Measurements from ENCODE around the gene AIPL1. TPM values are rescaled to one million over a fixed set of nuclear protein-coding genes. Genes with fewer than 3 reads are reported as not detected.
A peak's percentile ranks its signal among the peaks of the same experiment; 100 is the strongest.

AIPL1 gene
- total and polyA plus RNA-seq, 10 of the 15 experiments (the other 5 are each of a cell fraction or from before 2014, with no cell fraction given): not detected

DNA sequence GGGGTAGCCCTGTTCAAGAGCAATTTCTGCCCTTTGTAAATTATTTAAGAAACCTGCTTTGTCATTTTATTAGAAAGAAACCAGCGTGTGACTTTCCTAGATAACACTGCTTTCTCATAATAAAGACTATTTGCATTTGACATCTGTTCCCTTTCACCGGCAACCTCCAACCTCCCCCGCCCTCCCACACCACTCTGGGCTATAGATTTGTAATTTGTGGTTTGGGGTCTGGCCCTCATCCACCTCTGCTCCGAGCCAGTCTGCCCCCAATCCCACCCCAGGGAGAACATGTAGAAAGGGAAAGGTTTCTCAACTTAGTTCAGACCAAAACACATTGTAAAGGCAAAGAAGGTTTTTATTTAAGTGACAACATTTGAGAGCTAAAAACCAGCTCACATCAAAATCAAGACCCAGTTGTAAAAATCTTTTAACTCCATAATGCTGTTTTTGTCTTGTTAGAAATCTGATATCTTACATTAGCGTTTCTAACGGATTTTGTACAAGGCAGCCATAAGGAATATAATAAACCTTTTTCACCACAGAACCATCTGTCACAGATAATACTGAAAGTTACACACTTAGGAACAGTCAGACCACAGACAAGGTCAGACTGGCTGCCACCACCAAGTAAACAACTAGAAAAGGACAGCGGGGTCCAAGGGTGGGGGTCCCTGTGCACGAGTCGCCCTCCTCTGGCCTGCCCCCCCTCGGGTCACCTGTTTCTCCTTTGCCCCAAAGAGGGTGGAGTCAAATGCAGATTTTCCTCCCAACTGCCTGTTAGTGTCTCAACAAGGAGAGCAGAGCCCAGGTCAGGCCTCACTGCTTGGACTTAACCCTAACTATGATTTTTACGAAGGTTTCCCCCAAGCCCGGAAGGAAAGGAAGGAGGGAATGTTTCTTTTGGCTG lies 16.3 kb upstream of the AIPL1 start (continued):
- no peak for TF ChIP-seq CEBPZ (IDR thresholded peaks at IDR 0.05; ENCODE audit: low read depth, low read length)
- TF ChIP-seq BRCA1 (IDR thresholded peaks at IDR 0.05; ENCODE audit: low read depth, low read length): no peak
- TF ChIP-seq, protein P1, sequence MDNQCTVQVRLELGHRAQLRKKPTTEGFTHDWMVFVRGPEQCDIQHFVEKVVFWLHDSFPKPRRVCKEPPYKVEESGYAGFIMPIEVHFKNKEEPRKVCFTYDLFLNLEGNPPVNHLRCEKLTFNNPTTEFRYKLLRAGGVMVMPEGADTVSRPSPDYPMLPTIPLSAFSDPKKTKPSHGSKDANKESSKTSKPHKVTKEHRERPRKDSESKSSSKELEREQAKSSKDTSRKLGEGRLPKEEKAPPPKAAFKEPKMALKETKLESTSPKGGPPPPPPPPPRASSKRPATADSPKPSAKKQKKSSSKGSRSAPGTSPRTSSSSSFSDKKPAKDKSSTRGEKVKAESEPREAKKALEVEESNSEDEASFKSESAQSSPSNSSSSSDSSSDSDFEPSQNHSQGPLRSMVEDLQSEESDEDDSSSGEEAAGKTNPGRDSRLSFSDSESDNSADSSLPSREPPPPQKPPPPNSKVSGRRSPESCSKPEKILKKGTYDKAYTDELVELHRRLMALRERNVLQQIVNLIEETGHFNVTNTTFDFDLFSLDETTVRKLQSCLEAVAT (IDR thresholded peaks at IDR 0.05): no peak
- no peak for TF ChIP-seq ASH2L (IDR thresholded peaks at IDR 0.05; ENCODE audit: borderline replicate concordance, low read depth)
- peak; percentile 33; the same call in 1 of the 2 replicates for TF ChIP-seq NFIC (IDR thresholded peaks at IDR 0.05; ENCODE audit: low read depth, low read length)
- TF ChIP-seq TARDBP (IDR thresholded peaks at IDR 0.05; ENCODE audit: borderline replicate concordance): no peak
- TF ChIP-seq HDAC6 (IDR thresholded peaks at IDR 0.05; ENCODE audit: unreplicated experiment): no peak
- TF ChIP-seq NFXL1 (IDR thresholded peaks at IDR 0.05; ENCODE audit: borderline replicate concordance): no peak
- no peak for TF ChIP-seq POLR2AphosphoS5 (IDR thresholded peaks at IDR 0.05; ENCODE audit: low read length)
- no peak for TF ChIP-seq HDAC2 (IDR thresholded peaks at IDR 0.05)
- no peak for TF ChIP-seq NRF1 (conservative IDR thresholded peaks at IDR 0.05; ENCODE audit: low read depth, low read length)
- TF ChIP-seq GABPA (IDR thresholded peaks at IDR 0.05; ENCODE audit: low read depth): no peak
- no peak for TF ChIP-seq KDM1A (IDR thresholded peaks at IDR 0.05; ENCODE audit: borderline replicate concordance)
- TF ChIP-seq SREBF1 (IDR thresholded peaks at IDR 0.05; ENCODE audit: low read length): no peak
- no peak for TF ChIP-seq MXI1 (IDR thresholded peaks at IDR 0.05; ENCODE audit: low read depth, low read length)
- TF ChIP-seq WRNIP1 (IDR thresholded peaks at IDR 0.05; ENCODE audit: borderline replicate concordance, low read depth, low read length): no peak
- TF ChIP-seq, protein P2, sequence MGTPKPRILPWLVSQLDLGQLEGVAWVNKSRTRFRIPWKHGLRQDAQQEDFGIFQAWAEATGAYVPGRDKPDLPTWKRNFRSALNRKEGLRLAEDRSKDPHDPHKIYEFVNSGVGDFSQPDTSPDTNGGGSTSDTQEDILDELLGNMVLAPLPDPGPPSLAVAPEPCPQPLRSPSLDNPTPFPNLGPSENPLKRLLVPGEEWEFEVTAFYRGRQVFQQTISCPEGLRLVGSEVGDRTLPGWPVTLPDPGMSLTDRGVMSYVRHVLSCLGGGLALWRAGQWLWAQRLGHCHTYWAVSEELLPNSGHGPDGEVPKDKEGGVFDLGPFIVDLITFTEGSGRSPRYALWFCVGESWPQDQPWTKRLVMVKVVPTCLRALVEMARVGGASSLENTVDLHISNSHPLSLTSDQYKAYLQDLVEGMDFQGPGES (IDR thresholded peaks at IDR 0.05): no peak
- TF ChIP-seq, protein P3, sequence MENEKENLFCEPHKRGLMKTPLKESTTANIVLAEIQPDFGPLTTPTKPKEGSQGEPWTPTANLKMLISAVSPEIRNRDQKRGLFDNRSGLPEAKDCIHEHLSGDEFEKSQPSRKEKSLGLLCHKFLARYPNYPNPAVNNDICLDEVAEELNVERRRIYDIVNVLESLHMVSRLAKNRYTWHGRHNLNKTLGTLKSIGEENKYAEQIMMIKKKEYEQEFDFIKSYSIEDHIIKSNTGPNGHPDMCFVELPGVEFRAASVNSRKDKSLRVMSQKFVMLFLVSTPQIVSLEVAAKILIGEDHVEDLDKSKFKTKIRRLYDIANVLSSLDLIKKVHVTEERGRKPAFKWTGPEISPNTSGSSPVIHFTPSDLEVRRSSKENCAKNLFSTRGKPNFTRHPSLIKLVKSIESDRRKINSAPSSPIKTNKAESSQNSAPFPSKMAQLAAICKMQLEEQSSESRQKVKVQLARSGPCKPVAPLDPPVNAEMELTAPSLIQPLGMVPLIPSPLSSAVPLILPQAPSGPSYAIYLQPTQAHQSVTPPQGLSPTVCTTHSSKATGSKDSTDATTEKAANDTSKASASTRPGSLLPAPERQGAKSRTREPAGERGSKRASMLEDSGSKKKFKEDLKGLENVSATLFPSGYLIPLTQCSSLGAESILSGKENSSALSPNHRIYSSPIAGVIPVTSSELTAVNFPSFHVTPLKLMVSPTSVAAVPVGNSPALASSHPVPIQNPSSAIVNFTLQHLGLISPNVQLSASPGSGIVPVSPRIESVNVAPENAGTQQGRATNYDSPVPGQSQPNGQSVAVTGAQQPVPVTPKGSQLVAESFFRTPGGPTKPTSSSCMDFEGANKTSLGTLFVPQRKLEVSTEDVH (IDR thresholded peaks at IDR 0.05; ENCODE audit: low read depth, partially characterized antibody): no peak
- no peak for TF ChIP-seq RB1 (IDR thresholded peaks at IDR 0.05; ENCODE audit: borderline replicate concordance)
- TF ChIP-seq EGR1 (IDR thresholded peaks at IDR 0.05; ENCODE audit: borderline replicate concordance in 1 of 2, low read depth in 2 of 2, low read length in 2 of 2): peak in 1 of 2 experiments; percentile 78; a peak in 2 of 3 replicates
- no peak for TF ChIP-seq NR2C2 (IDR thresholded peaks at IDR 0.05; ENCODE audit: borderline replicate concordance, control insufficient read depth, insufficient read length, low read depth)
- no peak for TF ChIP-seq CREM (IDR thresholded peaks at IDR 0.05; ENCODE audit: low read depth)
